NOMO-1 treated with DMSO at 0.1 percent for 48 hours (cell line): ENCODE data around the gene STIM1.

Experiments
- DNase-seq: peaks from one replicate; lab custom pipeline; 2025; ENCODE audit not compliant: unreplicated experiment; lab: John Stamatoyannopoulos, UW

Gene STIM1

GRCh38 chr11:4061700-4062099 lies 206.2 kb downstream of the STIM1 start:
- no peak for DNase-seq

DNA sequence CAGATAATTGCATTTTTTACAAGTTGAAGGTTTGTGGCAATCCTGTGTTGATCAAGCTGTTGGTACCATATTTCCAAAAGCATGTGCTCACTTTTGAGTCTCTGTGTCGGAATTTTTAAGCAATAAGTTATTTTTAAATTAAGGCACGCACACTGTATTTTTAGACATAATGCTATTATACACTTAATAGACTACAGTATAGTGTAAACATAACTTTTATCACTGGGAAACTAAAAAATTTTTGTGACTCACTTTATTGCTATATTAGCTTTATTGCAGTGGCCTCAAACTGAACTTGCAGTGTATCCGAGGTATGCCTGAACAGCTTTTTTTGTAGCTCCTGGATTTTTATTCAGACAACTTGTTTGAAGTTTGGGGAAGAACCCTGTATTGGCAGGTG lies 207.9 kb downstream of the STIM1 start:
- DNase-seq = no peak

DNA sequence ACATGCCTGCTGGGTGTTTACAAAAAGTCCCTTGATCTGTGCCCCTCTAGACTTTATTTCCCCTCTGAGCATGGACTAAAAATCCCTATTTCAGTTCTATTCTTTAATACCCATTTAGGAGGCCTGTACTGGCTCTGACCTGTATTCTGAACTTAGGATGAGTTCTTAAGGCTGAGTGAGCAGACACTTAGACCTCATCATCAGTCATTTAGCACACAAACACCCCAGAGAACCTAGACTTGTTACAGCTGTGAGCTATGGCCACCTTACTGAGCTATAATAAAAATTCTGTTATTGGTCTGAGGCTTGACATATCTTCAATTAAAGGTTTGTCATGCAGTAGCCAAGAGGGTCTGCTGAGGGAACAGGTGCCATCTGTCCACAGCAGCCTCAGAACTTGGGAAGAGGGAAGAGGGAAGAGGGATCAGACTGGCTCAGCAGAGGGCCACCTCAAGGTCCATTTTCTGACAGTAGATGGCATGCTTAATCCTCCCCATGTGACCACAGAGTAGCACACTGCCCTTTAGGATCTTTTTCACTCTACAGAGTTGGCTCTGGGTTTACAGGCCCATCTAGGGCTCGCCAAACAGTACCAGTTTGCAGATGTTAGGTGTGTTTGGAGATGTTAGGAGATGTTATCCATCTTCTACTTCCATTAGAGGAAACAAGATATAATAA lies 209.0 kb downstream of the STIM1 start:
- DNase-seq = no peak

DNA sequence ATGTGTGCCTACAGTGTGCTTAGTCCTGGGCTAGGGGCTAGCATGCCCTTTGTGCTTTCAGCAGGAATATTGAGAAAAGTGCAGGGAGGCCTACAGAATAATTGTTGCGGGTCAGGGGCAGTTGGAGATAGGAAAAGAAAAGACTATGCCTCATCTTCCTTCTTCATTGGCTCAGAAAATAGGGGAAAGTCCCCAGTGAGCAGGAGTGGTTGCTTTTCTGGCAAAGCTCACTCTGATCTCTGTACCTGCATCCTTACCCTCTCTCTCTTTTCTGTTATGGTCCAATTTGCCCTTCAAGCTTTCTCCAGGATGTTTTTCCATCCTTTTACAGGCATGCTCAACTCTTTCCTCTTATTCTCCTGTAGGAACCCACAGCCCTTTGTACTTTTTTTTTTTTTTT lies 209.6 kb downstream of the STIM1 start:
- no peak for DNase-seq

DNA sequence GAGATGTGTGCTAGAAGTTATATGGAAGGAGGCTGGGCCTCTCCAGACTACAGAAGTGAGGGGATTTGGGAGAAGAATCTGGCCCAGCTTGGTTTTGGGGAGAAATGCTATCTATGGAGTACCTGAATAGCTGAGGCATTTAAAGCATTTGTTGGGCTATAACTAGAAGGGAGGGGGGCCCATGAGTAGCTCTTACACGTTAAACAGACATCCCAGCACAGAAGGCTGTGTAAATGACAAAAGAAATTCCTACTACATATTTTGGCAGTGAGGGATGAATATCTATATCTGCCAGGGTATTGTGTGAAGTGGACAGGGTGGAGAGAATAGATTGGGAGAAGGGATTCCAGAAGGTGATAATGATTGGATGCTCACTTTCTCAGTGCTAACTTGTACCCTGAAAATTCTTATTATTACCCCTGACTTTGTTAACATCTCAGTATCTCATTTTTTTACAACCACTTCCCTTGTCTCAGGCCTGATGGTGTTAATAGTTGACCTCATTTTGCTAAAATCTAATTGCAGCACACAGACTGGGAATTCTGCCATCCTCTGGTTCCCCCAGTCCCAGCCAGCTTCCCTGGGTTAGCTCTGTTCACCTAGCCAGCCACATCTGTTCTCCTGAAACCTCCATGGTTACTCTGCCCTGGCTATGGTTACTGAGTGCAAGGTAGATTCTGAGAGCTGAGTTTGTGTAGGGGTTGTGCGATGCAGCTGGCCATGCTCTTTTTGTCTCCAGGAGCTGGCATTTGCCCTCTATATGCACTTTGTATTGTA lies 210.3 kb downstream of the STIM1 start:
- DNase-seq = no peak

DNA sequence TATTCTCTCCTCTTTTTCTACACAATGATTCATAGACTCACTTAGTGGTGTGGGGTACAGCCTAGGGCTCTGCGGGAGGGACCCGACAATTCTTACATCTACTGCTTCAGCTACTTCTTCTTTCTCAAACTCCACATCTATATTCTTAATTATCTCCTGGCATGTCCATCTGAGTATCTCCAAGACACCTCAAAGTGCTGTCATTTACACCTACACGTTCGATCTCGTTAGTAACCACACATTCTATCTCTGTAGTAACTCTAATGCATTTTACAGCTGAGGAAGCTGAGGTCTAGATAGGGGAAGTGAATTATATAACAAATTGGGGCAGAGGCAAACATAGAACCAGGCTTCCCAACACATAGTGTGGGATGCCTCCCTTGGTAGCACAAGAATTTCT lies 211.4 kb downstream of the STIM1 start:
- DNase-seq = peak; percentile 83

GRCh38 chr11:4068962-4069361 lies 213.5 kb downstream of the STIM1 start:
- DNase-seq = no peak

GRCh38 chr11:4071325-4071724 lies 215.9 kb downstream of the STIM1 start:
- DNase-seq = no peak

GRCh38 chr11:4071914-4072313 lies 216.4 kb downstream of the STIM1 start:
- DNase-seq = no peak

- peak; percentile 80 for DNase-seq
Measured at GRCh38 chr11:4072668-4073285, 217.3 kb downstream of the STIM1 start.

GRCh38 chr11:4074266-4074665 lies 218.8 kb downstream of the STIM1 start:
- DNase-seq = no peak

DNA sequence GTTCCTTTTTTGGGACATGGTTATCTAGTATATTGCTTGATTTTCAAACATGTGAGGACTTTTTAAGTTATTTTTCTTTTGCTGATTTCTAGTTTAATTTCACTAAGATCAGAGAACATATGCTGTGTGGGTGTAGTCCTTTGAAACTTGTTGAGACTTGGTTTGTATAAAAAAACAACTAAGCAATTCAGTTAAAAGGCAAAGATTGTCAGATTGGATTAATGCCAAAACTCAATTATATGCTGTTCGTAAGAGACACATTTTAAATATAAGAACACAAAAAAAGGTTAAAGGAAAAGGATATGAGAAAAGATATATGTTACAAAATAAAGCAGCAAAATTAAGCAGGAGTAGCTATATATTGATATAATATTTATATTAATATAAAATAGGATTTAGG lies 221.3 kb downstream of the STIM1 start:
- no peak for DNase-seq

GRCh38 chr11:4083198-4083597 lies 227.7 kb downstream of the STIM1 start:
- DNase-seq = no peak

DNA sequence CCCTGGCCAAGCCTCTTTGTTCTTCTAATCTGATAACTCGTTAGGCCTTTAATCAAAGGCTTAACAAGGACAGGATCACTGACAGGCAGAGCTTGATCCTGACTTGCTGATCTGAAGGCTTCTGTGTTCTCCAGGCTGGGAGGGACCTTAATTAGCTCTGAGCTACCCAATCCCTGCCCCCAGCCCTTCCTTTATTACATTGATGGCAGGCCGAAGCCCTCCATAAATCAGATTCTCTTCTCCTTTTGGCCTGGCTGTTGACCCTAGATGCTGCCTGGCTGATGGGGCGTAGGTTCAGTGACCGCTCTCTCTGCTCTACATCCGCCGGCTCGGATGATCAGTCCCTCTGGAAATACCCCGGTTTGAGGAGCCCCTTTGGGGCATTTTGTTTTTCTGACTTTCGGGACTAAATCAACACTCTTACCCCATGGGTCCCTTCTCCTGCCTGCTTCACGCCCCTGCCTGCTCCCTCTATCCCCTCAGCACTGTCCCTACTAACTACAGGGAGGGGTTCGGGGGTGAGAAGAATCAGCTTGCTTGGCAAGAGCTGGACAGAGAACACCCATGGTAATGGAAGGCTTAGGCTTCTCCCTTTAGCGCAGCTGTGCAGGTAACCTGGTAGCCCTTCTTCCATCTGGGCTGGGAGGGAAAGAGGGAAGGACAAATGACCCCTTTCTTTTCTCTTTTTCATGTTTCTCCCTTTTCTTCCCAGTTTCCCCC lies 229.1 kb downstream of the STIM1 start:
- no peak for DNase-seq

- peak; percentile 16 for DNase-seq
Measured at GRCh38 chr11:4085575-4085974, 230.1 kb downstream of the STIM1 start.

DNA sequence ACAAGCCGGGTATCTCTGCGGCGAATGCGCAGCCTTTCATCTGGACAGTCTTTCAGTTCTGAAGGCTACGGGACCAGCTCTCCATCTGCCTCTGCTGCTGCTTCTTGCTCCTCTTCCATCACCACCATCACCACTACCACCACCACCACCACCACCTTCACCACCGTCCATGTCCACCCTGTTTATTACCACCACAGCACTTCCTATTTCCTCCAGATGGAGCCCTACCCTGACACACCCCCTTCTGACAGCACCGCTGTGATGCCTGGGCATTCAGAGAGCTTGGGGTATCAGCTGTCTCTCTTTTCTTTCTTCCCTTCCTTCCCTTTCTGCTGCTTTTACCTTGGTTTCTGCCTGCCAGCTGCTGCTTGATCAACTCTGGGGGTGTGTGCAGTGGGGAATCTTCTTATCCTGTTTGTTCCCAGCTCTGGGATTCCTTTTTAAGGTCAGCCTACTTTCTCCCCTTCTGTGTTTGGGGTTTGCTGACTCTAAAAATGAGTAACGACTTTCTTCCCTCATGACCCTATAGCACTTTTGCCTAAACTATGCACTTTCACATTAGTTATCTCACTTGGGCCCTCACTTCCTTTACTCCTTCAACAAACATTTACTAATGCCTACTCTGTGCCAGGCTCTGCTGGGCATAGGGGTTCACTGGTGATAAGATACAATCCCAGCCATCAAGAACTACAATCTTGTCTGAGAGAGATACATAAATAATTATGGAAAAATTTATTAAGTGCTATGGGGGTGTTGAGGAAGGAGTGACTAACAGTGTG lies 231.3 kb downstream of the STIM1 start:
- no peak for DNase-seq

DNA sequence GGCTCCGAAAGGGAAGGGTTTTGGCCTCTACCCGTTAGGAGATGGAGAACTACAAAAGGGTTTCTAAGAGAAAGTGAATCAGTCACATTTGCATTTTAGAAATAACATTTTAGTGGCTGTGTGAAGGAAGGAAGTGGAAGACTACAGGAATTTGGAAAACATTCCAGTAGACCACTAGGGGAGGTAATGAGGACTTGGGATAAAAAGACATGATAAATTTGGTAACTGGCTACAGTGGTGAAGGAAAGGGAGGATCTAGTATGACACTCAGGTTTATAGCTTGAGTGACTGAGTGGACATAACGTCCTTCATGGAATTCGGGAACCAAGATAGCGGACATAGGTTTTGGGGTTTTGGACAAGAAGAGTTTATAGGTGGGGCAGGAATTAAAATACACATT lies 232.1 kb downstream of the STIM1 start:
- DNase-seq = no peak

DNA sequence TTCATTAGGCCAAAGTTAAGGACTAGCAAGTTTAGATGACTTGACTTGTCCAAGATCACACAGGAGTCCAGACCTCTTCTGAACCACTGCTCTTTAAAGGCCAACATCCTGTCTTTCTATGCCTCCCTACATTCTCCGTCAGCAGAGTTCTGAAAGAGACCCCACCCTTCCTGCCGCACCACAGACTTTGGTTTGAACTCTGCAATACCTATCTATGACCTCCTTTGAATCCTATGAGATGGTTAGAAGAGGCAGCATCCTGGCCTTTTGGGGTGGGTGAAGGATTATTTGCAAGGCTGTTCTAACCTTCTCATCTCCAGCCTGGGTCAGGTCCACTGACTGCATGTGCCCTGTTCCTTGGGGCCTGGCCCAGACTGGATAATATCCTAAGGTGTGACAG lies 234.8 kb downstream of the STIM1 start:
- DNase-seq = no peak

- DNase-seq = no peak
Measured at GRCh38 chr11:4092026-4092425, 236.6 kb downstream of the STIM1 start.

DNA sequence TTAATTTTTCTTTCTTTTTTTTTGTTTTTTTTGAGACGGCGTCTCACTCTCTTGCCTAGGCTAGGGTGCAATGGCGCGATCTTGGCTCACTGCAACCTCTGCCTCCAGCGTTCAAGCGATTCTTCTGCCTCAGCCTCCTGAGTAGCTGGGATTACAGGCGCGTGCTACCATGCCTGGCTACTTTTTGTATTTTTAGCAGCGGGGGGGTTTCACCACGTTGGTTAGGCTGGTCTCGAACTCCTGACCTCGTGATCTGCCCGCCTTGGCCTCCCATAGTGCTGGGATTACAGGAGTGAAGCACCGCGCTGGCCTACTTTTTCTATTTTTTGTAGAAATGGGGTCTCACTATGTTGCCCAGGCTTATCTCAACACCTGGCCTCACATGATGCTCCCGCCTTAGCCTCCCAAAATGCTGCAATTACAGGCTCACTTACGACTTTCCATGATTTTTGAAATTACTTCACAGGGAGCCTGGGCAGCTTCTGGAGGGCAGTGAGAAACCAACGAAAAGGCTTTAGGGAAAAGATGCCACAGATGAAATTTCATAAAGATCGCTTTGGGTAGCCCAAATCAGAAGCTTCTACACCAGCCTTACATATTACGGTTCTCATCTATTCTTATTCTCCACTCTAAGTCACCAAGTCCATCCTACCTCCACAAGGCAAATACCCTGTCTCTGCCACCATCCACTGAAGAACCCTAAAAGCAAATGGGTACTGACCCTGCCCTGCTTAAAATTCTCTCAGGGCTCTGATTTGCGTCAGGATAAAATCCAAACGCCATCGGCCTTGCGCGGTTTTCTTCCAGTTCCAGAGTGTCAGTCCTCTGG lies 238.3 kb downstream of the STIM1 start:
- DNase-seq = no peak
